GM21423 (cell line): Measurements from ENCODE around the gene NEGR1.

Experiments used
- ATAC-seq: cut with Tn5 transposase; IDR thresholded peaks from one replicate; pipeline ENCODE4 v1.9.1; 2021; ENCODE audit warnings: mild to moderate bottlenecking, moderate library complexity; ENCODE audit not compliant: unreplicated experiment

The NEGR1 gene

GRCh38 chr1:71721532-71721931 lies 560.8 kb downstream of the NEGR1 start:
- ATAC-seq = no peak

- no peak for ATAC-seq
Observed at GRCh38 chr1:71719330-71719729, 563.0 kb downstream of the NEGR1 start.

GRCh38 chr1:71717186-71717585 lies 565.2 kb downstream of the NEGR1 start:
- no peak for ATAC-seq

- no peak for ATAC-seq
Observed at GRCh38 chr1:71711456-71711855, 570.9 kb downstream of the NEGR1 start.

GRCh38 chr1:71706029-71706671 lies 576.2 kb downstream of the NEGR1 start:
- ATAC-seq = no peak

- no peak for ATAC-seq
Observed at GRCh38 chr1:71698186-71698585, 584.2 kb downstream of the NEGR1 start.

GRCh38 chr1:71695821-71696220 lies 586.5 kb downstream of the NEGR1 start:
- no peak for ATAC-seq

- ATAC-seq = no peak
Observed at GRCh38 chr1:71695084-71695483, 587.3 kb downstream of the NEGR1 start.

GRCh38 chr1:71693581-71693980 lies 588.8 kb downstream of the NEGR1 start:
- no peak for ATAC-seq

GRCh38 chr1:71689635-71690034 lies 592.7 kb downstream of the NEGR1 start:
- no peak for ATAC-seq

- no peak for ATAC-seq
Observed at GRCh38 chr1:71687376-71687775, 595.0 kb downstream of the NEGR1 start.

GRCh38 chr1:71676979-71677925 lies 605.1 kb downstream of the NEGR1 start:
- ATAC-seq = no peak

GRCh38 chr1:71668065-71668464 lies 614.3 kb downstream of the NEGR1 start:
- ATAC-seq = no peak

- no peak for ATAC-seq
Observed at GRCh38 chr1:71667216-71667615, 615.1 kb downstream of the NEGR1 start.

- no peak for ATAC-seq
Observed at GRCh38 chr1:71666609-71667008, 615.7 kb downstream of the NEGR1 start.

GRCh38 chr1:71660411-71660810 lies 621.9 kb downstream of the NEGR1 start:
- ATAC-seq = no peak

GRCh38 chr1:71657891-71658679 lies 624.3 kb downstream of the NEGR1 start:
- no peak for ATAC-seq

- ATAC-seq = no peak
Observed at GRCh38 chr1:71656902-71657301, 625.4 kb downstream of the NEGR1 start.

GRCh38 chr1:71655604-71656003 lies 626.7 kb downstream of the NEGR1 start:
- ATAC-seq = no peak

- ATAC-seq = no peak
Observed at GRCh38 chr1:71653952-71654351, 628.4 kb downstream of the NEGR1 start.

GRCh38 chr1:71651214-71651613 lies 631.1 kb downstream of the NEGR1 start:
- ATAC-seq = no peak
